ENCODE measurements around the gene SRPK2. TPM values are rescaled to one million over a fixed set of nuclear protein-coding genes. Genes with fewer than 3 reads are reported as not detected.
"Not testable (repeated sequence)": the region's sequence is repeated elsewhere in the genome, so short reads cannot be mapped to it uniquely, and the experiment has no call there.

The SRPK2 gene
- total RNA-seq, 2 donors from 2014 or later: 26.5 to 28.9 TPM

DNA sequence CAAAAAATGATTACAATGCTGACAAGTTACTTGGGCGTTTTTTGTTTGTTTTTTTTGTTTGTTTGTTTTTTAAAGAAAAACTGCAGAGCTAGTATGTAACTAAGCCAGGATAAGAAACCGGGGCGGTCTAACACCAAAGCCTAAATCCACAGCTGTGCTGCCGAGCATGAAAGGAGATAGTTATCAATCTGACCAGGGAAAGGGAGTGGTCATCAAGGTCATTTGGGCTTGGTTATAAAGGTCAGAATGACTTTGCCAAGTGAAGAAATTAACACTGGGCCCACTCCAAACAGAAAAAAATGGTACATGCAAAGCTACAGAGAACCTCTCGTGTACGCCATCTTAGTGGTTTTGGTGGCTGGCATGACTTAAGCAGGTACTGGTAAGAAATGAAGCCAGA, 104.7 kb downstream of the SRPK2 start:
- intact Hi-C loops (cut with DNase I): no loop called here
- no peak for ATAC-seq

GRCh38 chr7:105281966-105282365, 106.8 kb downstream of the SRPK2 start:
- no peak for ATAC-seq
- no peak for DNase-seq
- intact Hi-C loops (cut with DNase I): no loop called here

More for the DNA sequence above, 104.7 kb downstream of the SRPK2 start:
- no peak for DNase-seq

- ATAC-seq (no peak), DNase-seq (no peak)
- intact Hi-C loops (cut with DNase I): no loop called here
These were observed 109.1 kb downstream of the SRPK2 start for GRCh38 chr7:105279688-105280007.

DNA sequence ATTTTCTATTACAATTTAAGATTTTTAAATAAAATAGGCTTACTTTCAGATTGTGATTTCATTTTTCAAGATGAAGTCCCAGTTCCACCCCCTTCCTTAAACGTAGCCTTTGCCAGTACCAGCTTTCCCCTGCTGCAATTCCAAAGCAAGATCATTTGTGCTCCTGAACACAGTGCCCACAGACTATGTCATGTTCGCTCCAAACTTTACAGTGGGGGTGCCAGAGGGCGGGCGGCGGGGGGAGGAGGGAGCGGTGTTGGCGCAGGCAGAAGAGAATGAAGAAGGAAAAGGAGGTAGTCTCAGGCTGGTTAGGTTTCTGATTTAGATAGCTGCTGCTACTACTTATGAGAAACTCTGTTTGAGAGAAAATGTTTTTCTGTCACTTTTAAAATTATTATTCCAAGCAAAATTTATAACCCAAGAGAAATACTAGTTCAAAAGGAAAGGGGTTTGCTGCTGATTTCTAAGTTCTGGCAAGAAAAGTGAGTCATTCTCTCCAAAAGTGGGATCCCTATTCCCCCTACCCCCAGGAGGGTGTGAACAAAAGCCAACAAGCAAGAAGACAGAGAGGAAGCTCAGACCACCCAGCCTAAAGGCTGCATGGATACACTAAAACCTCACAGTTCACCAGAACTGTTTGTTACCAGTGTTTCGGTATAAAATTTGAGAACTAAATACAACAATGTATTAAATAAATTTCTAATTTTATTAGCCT, 109.6 kb downstream of the SRPK2 start:
- intact Hi-C loops (cut with DNase I): no loop called here
- DNase-seq (no peak), ATAC-seq (no peak)

DNA sequence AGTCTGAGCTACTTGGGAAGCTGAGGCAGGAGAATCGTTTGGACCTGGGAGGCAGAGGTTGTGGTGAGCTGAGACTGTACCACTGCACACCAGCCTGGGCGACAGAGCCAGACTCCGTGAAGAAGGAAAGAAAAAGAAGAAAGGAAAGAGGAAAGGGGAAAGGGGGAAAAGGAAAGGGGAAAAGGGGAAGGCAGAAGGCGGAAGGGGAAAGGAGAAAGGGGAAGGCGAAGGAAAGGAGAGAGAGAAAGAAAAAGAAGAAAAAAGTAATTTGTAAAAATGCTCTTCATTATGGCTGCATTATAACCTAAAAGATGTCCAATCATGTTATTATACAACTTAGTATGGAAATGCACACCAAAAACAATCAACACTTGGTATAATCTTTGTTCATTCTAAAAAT, 110.2 kb downstream of the SRPK2 start:
- intact Hi-C loops (cut with DNase I): no loop called here
- DNase-seq: no peak

DNA sequence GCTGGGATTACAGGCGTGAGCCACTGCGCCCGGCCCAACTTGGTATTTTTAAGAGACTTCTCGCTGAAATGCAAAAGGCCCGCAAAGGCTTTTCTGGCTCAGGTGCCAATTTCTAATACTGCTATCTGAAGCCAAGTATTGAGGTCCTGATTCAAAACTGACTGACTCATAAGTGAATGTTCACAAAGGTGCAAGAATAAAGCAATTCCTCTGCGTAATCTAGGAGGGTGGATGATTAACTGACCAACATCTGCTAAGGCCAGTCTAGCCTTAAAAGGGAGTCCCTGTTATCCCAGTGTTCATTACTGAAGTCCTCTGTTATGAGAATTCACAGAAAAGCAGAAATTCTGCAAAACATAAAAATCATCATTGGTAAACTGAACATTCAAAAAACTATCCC, 111.4 kb downstream of the SRPK2 start:
- ATAC-seq (no peak), DNase-seq (no peak)
- intact Hi-C loops (cut with DNase I): no loop called here

More for the DNA sequence above, 110.2 kb downstream of the SRPK2 start:
- ATAC-seq: no peak

DNA sequence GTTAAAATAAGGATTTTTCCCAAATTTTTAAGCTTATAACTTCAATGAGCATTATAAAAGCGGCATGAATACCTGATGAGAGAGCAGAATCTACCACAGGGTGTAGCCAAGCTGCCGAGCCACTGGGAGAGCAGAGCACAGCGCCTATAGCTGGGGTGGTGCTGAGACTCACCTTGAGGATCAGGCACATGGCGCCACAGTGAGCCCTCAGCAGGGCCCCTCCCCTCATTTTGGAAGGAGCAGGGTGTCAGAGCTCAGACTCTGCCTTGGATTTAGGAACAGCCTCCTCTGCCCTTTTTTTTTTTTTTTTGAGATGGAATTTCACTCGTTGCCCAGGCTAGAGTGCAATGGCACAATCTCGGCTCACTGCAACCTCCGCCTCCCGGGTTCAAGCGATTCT, 118.6 kb downstream of the SRPK2 start:
- intact Hi-C loops (cut with DNase I): no loop called here
- peak in 1 of 2 donors; percentile 14 for ATAC-seq
- DNase-seq: no peak

GRCh38 chr7:105269397-105269796, 119.3 kb downstream of the SRPK2 start:
- ATAC-seq (peak; percentile 38 to 51), DNase-seq (no peak)
- intact Hi-C loops (cut with DNase I): no loop called here

DNA sequence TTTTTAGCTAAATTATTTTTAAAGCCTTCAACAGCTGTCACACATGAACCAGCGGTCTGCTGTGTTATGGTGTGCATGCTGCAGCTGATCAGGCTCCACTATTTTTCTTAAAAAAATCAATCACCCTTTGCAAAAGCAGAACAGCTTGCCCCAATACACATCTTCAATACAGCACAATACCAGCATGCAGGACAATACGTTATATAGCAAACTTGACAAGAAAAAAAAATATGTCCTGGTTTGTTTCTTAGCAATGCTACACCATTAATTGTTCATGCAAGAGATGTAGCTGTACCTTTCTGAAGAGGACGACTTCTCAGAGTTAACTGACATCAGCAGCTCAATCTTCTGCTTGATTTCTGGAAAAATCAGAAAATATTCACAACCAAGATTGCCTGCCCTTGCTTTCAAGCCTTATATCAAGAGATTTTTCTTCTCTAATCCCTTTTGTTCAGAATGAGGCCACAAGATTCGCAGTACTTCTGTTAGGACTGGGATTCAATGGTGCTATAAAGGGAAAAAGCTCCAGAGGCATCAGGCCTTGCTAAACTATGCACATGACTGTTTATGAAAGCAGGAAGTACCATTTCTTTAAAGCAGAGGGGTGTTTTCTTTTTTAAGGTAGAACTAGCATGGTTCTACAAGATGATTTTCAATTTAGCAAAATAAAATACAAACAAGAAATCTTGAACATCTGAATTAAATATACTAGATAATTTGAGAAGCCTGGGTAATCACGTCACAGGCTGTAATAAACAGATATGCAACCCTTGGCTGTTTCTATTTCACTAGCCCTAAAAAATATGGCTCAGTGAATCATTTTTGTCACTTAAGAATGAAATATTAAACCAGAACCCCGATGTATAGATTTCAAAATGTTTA, 120.0 kb downstream of the SRPK2 start:
- intact Hi-C loops (cut with DNase I): no loop called here
- ATAC-seq (peak; percentile 94), DNase-seq (no peak)

DNA sequence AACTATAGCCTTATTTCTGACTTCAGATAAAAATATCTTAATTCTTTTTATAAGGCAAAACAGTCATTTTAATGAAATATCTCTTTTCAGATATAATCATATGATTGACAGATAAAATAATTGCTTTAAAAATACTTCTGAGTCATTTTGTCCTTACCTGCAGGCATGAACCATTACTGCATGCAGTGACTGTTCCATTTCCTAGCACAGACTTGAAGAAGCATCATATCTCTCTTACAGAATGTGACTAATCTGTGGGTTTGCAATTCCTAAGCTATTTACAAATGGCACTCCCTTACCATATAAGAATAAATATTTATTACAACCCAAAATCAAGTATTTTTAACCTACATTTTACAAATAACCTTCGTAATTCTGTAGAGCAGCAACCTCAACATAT, 120.7 kb downstream of the SRPK2 start:
- intact Hi-C loops (cut with DNase I): no loop called here
- ATAC-seq: peak; percentile 41 to 86
- DNase-seq: no peak

GRCh38 chr7:105267244-105267643, 121.5 kb downstream of the SRPK2 start:
- intact Hi-C loops (cut with DNase I): no loop called here
- DNase-seq: no peak
- no peak for ATAC-seq

GRCh38 chr7:105264707-105265106, 124.0 kb downstream of the SRPK2 start:
- DNase-seq (no peak), ATAC-seq (no peak)
- intact Hi-C loops (cut with DNase I): no loop called here

GRCh38 chr7:105261689-105262088, 127.0 kb downstream of the SRPK2 start:
- intact Hi-C loops (cut with DNase I): no loop called here
- peak in 1 of 2 donors; percentile 67 for ATAC-seq
- no peak for DNase-seq

DNA sequence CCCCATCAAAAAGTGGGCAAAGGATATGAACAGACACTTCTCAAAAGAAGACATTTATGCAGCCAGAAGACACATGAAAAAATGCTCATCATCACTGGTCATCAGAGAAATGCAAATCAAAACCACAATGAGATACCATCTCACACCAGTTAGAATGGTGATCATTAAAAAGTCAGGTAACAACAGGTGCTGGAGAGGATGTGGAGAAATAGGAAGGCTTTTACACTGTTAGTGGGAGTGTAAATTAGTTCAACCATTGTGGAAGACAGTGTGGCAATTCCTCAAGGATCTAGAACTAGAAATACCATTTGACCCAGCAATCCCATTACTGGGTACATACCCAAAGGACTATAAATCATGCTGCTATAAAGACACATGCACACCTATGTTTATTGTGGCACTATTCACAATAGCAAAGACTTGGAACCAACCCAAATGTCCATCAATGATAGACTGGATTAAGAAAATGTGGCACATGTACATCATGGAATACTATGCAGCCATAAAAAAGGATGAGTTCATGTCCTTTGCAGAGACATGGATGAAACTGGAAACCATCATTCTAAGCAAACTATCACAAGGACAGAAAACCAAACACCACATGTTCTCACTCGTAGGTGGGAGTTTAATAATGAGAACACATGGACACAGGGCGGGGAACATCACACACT, 128.4 kb downstream of the SRPK2 start:
- ATAC-seq; DNase-seq; intact Hi-C loops (cut with DNase I): not testable (repeated sequence)

DNA sequence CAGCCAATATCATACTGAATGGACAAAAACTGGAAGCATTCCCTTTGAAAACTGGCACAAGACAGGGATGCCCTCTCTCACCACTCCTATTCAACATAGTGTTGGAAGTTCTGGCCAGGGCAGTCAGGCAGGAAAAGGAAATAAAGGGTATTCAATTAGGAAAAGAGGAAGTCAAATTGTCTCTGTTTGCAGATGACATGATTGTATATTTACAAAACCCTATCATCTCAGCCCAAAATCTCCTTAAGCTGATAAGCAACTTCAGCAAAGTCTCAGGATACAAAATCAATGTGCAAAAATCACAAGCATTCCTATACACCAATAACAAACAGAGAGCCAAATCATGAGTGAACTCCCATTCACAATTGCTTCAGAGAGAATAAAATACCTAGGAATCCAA, 129.8 kb downstream of the SRPK2 start:
- ATAC-seq, DNase-seq: not testable (repeated sequence)

GRCh38 chr7:105257338-105257737, 131.4 kb downstream of the SRPK2 start:
- intact Hi-C loops (cut with DNase I): no loop called here
- ATAC-seq: no peak

More for the DNA sequence above, 129.8 kb downstream of the SRPK2 start:
- intact Hi-C loops (cut with DNase I): not testable (repeated sequence)

DNA sequence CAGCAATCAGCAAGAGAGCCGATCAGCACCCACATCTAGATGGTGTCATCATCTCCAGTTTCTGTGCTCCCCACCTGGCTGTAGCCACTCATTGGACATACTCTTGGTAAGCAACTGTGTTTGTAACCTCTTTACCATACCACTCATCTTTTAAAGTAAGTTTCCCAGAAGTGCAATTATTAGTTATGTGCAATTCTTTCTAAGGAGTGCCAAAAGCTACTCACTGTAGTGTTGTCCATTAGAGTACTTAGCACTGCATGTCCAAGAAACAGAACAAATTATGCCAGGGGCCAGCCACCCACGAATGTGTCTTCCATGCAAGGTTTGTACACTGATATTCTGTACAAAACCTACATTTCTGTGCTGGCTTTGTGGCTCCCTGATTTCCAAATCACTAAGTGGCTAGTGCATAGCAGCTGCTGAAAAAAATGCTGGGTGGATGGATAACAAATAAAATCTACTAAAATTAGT, 131.9 kb downstream of the SRPK2 start:
- intact Hi-C loops (cut with DNase I): no loop called here
- ATAC-seq (peak in 1 of 2 donors; percentile 24), DNase-seq (no peak)

More at GRCh38 chr7:105257338-105257737, 131.4 kb downstream of the SRPK2 start:
- DNase-seq: no peak

DNA sequence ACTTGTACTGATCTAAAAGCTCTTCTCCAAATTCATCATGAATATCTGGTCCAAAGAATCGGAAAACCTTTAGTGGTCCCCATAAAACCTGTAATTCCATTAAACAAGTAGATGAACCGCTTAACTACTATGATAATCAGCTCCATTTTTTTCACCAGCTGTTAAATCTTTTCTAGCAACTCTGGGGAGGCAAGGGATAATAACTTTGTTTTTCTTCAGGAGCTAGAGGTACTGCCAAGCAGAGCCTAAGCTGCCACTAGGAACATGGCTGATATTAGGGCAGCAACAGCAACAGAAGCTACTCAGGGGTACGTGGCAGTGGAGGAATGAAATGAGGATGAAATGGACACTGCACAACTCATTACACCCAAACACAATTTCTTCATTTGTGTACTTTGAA, 138.0 kb downstream of the SRPK2 start:
- intact Hi-C loops (cut with DNase I): no loop called here
- DNase-seq: no peak
- ATAC-seq: no peak

DNA sequence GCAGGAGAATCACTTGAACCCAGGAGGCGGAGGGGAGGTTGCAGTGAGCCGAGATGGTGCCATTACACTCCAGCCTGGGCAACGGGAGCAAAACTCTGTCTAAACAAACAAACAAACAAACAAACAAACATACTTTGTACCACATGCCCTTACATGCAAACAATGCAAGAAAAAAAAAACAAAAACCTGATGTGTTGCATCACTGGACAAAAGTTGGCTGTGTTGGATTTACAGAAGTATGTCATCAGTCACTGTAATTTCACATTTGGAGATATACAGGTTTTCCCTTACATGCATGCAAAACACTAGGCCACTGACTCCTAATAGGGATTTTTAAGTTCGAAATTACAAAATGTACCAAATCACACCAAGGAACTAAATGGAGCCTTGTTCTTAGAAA, 138.5 kb downstream of the SRPK2 start:
- intact Hi-C loops (cut with DNase I): no loop called here
- no peak for DNase-seq
- ATAC-seq: no peak

DNA sequence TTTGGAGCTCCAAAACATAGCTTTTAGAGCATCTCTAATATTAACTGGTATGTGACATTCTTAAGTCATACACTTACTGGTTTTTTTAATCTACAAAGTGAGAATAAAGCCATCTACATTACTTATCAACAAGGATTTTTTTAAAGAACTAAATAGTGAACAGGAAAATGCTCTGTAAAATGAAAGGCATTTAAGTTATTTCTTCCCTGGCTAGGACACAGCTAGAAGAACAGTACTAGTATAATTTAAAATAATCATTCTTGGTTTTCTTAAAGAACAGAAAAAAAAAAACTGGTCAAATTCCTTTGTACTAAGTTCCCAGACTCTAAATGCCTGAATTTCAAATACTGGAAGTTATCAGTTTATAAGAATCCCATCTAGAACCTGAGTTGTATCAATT, 139.5 kb downstream of the SRPK2 start:
- no peak for DNase-seq
- intact Hi-C loops (cut with DNase I): no loop called here
- ATAC-seq: no peak
